Amygdala (tissue), 56 donors: ENCODE data around the gene FRAS1.
"Not testable (repeated sequence)": the region's sequence is repeated elsewhere in the genome, so short reads cannot be mapped to it uniquely, and the experiment has no call there.

Experiments
- DNase-seq, 56 donors: peaks; one replicate each; lab custom pipeline; 2025; lab: John Stamatoyannopoulos, UW

The FRAS1 gene

DNA sequence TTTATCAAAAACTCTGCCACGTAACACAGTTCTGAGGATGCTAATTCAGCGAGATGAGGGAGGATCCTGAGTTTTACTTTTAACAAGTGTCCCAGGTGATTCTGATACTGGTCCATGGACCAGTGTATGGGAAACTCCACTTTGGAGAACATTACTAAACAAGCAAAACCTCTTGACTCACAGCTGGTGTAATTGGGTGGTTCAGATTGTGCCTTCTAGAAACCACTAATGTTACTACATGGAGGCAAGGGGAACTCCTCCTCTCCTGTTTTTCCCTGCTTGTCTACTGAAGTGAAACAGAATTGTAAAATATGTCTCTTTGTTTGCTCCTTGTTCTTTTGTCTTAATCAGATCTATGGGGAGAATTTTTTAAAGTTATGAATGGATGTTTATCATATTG lies 62.6 kb downstream of the FRAS1 start:
- no peak for DNase-seq

DNA sequence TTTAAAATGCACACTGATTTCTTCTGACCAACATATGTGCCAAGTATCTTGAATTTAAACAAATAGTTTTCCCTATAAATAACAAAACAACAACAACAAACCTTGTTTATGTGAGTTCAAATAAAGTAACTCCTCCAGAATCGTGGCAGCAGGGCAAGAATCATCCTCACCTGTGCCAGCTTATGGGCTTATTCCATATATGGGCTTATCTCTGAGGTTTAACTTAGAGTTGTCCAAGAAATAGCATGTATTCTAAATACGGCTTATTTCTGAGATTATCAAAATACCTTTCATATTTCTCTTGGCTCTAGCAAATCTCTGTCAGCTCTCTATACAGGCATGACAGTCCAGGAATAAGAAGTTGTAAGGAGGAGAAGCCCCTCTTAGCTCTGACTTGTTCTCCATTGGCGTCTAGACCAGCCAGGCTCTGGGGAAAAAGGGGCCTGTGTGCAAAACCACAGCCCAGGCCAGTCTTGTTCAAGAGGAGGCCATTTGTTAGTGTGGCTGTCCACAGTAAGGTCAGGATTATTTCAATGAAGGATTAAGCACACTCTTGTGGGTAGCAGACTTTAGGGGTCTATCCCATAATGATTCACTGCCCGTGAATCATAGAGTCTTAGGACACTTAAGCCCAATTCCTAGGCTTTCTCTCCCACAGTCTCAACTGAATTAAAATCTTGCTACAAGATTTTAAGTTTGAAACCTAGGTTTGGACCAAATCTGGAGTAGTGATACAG lies 63.2 kb downstream of the FRAS1 start:
- no peak for DNase-seq

DNA sequence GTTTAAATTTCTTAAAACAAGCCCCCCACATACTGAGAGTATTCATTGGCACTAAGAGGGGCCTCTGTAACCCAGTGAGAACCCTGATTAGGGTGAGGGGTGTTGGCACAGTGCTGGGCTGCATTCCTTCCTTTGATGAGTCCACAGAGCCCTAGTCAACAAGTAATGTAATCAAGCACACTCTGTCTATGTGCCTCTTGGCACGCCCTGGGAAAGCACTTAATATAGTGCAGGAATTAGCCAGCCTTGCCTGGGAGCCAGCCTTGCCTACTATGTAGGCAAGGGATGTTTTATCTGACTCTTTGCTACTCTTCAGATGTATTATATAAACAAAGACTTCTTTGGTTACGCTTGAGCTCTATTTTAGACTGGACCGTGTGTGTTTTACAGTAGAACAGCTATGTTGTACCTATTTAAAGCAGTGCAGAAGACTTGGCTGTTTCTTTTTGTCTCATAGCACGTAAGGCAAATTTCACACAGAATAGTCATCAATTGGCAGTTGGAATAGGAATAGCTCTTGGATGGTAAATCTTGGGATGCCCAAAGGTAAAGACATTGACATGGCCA lies 64.3 kb downstream of the FRAS1 start:
- DNase-seq, result no peak

DNA sequence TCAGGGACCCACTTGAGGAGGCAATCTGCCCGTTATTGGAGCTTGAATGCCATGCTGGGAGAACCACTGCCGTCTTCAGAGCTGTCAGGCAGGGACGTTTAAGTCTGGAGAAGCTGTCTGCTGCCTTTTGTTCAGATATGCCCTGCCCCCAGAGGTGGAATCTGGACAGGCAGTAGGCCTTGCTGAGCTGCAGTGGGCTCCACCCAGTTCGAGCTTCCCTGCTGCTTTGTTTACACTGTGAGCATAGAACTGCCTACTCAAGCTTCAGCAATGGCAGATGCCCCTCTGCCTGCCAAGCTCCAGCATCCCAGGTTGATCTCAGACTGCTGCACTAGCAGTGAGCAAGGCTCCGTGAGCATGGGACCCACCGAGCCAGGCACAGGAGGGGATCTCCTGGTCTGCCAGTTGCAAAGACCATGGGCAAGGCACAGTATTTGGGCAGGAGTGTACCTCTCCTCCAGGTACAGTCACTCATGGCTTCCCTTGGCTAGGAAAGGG lies 68.8 kb downstream of the FRAS1 start:
- not testable (repeated sequence) for DNase-seq

DNA sequence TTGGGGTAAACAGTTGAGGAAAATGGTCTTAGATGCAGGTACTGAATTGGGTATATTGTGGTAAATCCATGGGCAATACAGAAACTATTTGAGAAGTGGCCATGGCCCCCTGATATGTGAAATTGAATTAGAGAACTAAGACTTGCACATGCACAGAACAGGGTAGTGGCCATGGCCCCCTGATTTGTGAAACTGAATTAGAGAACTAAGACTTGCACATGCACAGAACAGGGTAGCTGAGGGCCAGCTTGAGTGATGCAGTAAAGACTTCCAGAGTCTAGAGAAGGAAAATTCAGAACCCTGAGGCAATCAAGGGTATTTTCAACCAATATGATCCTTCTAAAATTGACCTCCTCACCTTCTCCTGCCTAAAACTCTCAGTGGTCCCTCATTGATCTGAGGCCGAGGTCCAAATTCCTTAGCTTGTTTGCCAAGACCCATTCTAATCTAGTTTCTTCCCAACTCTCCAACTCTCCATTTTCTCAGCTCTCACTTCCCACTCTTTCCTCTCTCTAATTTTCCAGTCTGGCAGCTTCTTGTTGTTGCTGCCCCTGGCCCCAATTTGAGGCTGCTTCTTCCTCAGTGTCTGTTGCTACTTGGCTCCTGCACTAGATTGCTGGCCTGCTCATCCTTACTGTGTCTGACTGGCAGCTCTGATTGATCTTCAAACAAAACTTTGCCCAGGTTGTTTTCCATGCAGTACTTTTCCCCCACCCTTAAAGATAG lies 72.4 kb downstream of the FRAS1 start:
- no peak for DNase-seq

DNA sequence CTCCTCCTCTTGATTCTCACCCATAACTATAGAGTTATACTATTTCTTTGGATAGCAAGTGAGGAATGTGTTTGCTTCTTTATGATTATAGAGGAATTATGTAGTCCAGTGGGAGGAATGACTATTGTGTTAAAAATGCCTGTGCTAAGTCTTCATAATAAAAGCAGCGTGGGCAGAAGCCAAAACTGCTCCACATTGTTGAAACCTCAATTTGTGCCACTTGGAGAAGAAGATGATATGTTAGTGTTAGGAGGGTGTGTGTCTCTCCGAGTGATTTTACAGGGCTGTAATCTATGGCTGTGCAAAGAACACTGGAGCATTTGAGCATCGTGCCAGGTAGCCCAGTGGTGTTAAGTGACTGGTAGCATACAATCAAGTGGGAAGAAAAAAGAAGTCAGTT lies 74.3 kb downstream of the FRAS1 start:
- peak in 2 of 56 donors; percentile 3 to 10 for DNase-seq

DNA sequence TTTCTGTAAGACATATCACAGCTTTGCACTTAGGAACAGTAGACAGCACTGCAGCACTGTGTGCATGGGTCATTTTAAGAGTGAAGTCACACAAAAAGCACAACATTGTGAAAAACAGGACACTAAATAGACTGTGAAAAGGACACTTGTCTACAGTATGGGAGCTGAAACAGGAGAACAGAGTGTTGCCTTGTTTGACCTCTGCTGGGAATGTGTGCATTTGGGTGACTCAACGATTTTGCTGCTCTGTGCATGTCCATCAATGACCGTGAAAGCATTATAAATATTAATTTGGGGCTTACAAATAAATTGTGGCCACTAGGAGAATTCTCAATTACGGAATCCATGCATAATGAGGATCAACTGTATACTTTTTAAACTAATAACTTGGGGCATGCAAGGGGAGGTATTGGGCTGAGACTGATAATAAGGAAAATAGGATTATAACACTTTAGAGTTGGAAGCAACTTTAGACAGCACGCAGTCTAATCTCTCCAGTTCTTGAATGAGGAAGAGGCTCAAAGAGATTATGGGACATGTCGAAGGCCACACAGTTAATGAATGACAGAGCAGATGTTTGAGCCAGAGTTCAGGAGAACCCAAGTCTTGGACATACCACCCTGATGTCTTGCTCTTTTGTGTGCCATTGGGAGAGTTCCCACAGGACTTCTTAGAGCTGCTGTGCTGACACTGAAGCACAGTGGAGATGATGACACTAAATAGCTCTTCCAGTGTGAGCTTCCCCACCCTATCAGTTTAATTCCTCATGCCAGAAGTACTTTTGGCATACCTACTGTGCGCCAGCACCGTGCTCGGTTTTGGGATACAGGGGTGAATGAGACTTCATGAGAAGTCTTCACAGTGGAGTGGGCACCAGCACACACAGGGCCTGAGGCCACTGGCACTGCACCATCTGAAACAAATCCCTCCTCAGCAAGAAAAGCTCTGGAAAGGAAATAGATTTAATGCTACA lies 79.3 kb downstream of the FRAS1 start:
- DNase-seq, result no peak

DNA sequence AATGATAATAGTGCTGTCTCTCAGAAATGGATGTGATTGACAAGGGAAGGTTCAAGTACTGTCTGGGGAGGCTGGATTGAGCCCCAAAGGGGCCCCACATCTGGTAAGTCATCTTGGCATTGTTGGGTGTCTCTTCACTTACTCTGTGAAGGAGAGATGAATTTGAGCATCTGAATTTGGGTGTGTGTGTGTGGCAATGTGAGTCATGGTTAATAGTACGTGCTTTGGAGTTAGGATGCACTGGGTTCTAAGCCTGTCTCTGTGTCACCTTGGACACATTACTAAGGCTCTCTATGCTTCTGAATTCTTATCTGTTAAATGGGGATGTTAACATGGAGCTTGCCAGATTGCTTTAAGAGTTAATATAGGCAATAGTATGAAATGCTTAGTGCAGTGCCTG lies 80.4 kb downstream of the FRAS1 start:
- DNase-seq, result no peak

DNA sequence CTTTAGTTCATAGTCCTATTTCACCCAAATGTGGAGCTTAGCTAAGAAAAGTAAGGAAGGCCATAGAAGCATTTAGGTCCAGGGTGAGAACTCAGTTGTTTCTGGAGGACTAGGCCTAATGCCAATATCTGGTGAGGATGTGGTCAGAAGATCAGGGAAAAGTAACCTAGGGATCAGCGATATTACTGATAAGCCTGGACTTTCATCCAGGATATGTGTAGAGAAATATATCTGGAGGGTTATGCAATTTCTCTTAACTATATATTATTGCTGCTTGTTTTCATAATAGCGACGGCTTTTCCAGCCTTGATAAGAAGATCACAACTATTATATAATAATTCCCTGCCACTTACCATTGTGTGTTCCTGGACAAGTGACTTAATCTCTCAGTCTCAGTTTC lies 81.1 kb downstream of the FRAS1 start:
- no peak for DNase-seq

DNA sequence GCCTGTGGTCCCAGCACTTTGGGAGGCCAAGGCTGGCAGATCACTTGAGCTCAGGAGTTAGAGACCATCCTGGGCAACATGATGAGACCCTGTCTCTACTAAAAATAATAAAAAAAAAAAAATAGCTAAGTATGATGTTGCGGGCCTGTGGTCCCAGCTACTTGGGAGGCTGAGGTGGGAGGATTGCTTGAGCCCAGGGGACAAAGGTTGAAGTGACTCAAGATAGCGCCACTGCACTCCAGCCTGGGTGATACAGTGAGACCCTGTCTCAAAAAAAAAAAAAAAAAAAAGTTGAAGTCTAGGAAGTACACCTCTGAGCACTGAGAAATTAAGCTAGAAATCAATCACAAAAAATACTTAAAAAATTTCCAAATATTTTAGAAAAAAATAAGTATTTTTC lies 86.5 kb downstream of the FRAS1 start:
- no peak for DNase-seq

DNA sequence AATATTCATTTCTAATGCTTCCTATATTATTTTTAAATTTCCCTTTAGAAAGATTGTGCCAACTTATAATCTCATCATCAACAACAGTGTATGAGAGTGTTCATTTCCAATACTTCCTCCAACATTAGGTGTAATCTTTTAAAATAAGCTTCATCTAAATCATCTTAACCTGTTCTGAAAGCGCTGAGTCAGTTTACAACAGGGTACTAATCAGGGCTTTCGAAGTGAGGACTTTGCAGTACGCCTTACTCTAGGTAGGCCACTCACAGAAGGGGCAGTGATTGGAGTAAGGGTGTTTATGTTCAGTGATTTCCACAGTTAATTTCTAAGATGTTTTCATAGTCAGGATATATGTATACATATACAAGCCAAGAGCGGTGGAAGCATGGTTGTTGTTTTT lies 87.9 kb downstream of the FRAS1 start:
- no peak for DNase-seq

DNA sequence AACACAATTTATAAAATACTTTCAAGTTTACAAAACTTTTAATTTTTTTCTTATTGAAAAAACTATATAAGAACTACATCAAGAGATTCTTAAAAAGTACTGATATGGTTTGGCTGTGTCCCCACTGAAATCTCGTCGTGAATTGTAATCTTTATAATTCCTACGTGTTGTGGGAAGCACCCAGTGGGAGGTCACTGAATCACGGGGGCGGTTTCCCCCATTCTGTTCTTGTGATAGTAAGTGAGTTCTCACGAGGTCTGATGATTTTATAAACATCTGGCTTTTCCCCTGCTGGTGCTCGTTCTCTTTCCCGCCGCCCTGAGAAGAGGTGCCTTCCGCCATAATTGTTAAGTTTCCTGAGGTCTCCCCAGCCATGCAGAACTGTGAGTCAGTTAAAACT lies 88.5 kb downstream of the FRAS1 start:
- no peak for DNase-seq

DNA sequence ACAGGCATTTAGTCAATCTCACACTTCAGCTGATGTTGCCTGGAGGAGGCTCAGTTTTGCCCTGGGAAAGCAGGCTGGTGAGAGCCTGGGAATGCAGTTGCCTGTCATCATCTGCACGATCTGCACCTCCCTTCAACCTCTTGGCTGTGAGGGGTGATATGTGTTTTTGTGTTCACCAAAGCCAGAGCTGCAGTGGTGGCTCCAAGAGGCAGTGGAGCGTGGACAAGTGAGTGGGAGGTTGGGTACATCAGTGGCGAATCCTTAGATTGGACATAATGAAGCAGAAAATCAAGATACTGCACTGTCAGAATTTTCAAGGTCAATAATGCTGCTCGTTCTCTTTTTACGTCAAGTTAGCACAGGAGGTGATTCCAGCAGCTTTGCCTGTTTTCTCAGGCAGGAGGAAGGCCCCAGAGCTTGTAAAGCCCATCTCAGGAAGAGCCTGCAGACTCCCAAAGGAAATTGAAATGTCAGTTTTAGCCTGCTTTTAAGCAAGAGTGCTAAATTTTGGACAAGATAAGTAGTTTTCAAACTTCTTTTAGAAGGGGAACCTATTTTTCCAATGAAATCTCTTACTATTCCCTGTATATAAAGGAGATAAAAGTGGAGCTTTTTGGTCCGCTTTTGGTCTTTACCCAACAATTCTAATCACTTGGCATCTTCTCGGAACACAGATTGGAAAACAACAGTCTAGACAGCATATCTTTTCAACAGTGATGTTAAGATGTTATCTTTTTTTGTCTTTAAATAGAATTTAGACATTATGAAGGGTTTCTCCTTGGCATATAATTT lies 92.8 kb downstream of the FRAS1 start:
- no peak for DNase-seq

DNA sequence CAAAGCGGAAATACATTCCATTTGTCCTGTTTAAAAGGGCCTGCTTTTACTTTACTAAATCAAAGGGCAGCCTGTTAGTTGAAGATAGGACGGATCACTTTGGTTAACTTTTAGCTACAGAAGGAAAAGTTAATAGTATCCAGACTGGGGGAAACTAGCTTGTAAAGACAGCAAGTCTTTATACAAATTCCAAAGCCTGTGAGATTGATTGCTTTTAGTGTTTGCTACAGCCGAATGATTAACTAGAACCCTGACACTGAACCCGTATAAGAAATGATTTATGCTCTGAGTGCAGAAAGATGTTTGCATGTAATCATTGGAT lies 93.4 kb downstream of the FRAS1 start:
- DNase-seq, result no peak

DNA sequence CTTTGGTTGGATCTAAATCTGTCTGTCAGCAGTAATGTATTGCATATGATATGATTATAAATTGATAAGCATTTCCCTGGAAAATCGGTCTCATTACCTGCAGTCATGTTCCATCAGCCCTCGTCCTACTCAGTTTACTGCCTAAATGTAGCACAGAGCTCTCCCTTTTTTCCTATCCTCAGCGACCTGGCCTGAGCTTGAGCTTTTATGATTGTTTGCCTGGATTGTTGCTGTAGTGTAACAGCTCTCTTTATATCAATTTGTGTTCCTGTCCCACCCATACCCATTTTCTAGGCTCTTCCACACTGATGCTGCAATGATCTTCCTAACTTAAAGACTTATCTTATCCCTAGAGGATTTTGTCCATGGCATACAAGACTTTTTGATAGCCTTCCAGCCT lies 95.7 kb downstream of the FRAS1 start:
- no peak for DNase-seq

DNA sequence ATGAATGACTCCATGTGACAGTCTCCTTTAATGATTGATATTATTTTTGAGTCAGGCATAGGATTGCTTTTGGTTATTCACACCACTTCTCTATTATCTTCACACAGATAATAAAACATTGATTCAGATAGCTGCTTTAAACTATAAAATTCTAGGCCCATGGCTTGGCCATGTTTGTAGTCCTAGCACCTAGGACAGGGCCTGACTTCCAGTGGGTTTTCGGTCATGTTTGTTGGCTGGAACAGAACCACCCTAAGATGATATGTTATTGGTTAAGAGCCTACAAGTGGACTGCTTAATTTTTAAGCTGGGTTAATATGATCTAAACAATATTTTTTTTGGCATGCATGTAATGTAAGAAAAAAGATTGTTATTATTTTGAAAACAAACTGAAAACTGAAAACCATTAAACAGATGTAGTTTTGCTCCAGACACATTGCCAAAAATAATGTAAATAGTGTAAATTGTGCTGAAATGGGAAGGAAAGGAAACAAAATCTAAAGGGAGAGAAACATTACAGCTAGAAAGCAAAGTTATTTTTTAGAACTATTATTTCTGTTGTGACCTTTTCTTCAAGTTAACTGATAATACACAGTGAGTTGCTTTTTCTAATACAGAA lies 98.0 kb downstream of the FRAS1 start:
- no peak for DNase-seq

DNA sequence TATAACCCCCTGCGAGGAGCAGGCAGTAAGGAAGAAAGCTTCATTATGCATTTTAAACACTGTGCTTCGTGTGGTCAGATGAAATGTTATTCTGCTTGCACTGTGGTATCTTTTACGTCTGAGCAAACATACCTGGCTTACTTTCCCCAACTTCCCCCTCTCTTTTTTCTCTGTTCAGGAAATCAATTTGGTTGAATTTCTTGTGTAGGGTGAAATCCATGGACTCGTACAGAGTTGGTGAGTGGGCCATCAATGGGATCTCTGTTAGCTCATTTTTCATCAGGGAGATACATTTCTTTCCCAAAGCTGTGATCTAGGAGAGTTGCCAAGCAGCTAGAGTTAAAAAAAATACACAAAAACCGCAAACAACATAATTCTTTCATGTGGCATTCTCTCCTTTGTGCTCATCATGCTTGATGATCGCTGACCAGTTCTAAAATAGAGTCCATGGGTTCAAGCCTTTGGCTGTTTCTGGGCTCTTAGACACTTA lies 98.5 kb downstream of the FRAS1 start:
- DNase-seq, result no peak

DNA sequence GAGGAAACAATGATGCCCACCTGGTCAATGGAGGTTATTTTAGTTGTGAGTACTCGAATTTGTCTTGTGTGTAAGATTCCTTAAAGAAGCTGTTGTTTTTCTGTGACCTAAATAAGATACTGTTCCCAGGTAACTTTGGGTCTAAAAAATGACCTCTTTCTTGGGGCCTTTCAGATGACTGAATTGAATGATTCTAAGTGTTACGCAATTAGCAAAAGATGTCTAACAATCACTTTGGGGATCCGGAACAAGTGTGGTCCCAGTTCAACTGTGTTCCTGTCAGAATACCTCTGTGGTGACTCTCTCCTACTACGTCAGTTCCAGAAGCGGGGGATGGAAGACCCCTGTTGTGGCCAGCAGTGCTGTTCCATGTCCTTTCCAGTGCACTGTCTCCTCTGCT lies 99.4 kb downstream of the FRAS1 start:
- DNase-seq, result no peak

DNA sequence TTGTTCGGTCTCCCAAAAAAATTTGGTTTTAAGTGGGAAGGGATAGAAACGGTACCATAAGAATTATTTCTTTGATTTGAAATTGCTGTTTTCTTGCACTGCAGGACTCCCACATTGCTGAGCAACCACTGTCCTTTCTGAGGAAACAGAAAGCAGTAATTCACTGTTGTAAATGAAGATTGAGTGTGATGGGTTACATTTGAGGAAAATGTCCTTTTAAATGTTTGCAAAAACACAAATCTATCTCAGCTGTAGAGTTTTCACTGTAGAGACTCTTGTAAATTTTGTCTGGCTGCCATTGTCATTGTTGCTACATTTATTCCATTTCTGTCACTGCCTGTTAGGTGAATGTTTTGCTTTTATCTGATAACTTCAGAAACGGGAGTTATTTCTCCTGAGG lies 105.2 kb downstream of the FRAS1 start:
- DNase-seq, result no peak
